Ovary (tissue), 9 donors: Measurements from ENCODE around the gene GRIFIN. TPM values are rescaled to one million over a fixed set of nuclear protein-coding genes. Genes with fewer than 3 reads are reported as not detected.

Experiments used
- DNase-seq, 5 donors: peaks; one replicate each; pipeline ENCODE4 v3.0.0-alpha.2; 2019 to 2020
- H3K27ac ChIP-seq, 2 donors: fragments of 200-600 bp; one replicate each; pipeline versions ENCODE4 v1.5.1 to v1.8.0; 2019 to 2022
- H3K27me3 ChIP-seq: fragments of 200-600 bp; one replicate; pipeline ENCODE4 v1.8.0; 2022
- H3K36me3 ChIP-seq: fragments of 200-600 bp; sonication (generic); one replicate; pipeline ENCODE4 v1.5.1; 2019
- H3K4me1 ChIP-seq: one replicate; pipeline ENCODE4 v1.8.1; 2013; ENCODE audit warnings: mild to moderate bottlenecking, moderate library complexity; ENCODE audit not compliant: insufficient read depth
- H3K4me3 ChIP-seq: fragments of 200-600 bp; sonication (generic); one replicate; pipeline ENCODE4 v1.5.1; 2017
- H3K9me3 ChIP-seq, 2 donors: fragments of 200-600 bp in 1 of 2; sonication (generic) in 1 of 2; one replicate each; pipeline versions ENCODE4 v1.5.1 to v1.8.1; 2013 to 2019; ENCODE audit warnings: mild to moderate bottlenecking in 1 of 2, moderate library complexity in 1 of 2
- CTCF ChIP-seq, 3 donors: fragments of 450-650 bp in 2 of 3; fragments of 200-600 bp in 1 of 3; IDR thresholded peaks; one replicate each; pipeline versions ENCODE4 v1.5.1 to v1.8.0; 2016 to 2022; ENCODE audit warnings: antibody characterized with exemption in 3 of 3, mild to moderate bottlenecking in 1 of 3
- EP300 ChIP-seq: sonication (generic); formaldehyde crosslinking; IDR thresholded peaks from one replicate; pipeline ENCODE4 v1.6.1; 2017; ENCODE audit warnings: antibody characterized with exemption
- POLR2A ChIP-seq: fragments of 450-650 bp; IDR thresholded peaks from one replicate; pipeline ENCODE4 v1.6.1; 2017; ENCODE audit warnings: antibody characterized with exemption, mild to moderate bottlenecking, moderate library complexity
- WGBS, 3 donors: extraction: QIAGEN DNeasy Blood & Tissue Kit in 1 of 3; methylation state at CpG; one replicate each; pipeline versions ENCODE4 v1.1.5 to v1.1.7; 2013 to 2017; 5-methylcytosine and 5-hydroxymethylcytosine counted together
- intact Hi-C, 4 donors: fragments of 100-400 bp; cut with DNase I; formaldehyde crosslinking; loops; one replicate each; pipeline versions ENCODE4 v1.11.0 to v1.15.1; 2022 to 2023
- polyA plus RNA-seq, 2 donors: library from polyadenylated mRNA; stranded (reverse); fragments of 200-250 nt in 1 of 2; fragments of 350-450 nt in 1 of 2; fragmentation: Illumina TruSeq in 1 of 2; extraction: RNeasy Lipid Tissue Mini Kit (QIAGEN cat#74804) in 1 of 2; gene quantifications; one replicate each; pipeline ENCODE4 v1.2.3, GENCODE V29; 2013 to 2014
- total RNA-seq, 7 donors: library from RNA; depleted of rRNA in 2 of 7; stranded (reverse); fragments of >200 nt in 2 of 7; fragmentation: NEBNext Ultra II Directional in 3 of 7; extraction: Animal tissue kit (Norgen Biotek cat#: 25700) in 3 of 7; gene quantifications; one replicate each; pipeline versions ENCODE4 v1.1.0 to v1.2.4, GENCODE V29; 2016 to 2023
- donor health status: DM: no; HTN: no; CAD: no; lungs with moderate emphysema.
- donor health status: DM: no; HTN: no; CAD: no.
- donor health status: Bipolar disorder and iron deficiency.
- donor health status: DM: yes; HTN: yes; CAD: no.
- donor health status: DM: no; HTN: no; CAD: no.
- donor health status: DM: yes; HTN: yes; CAD: no.

The GRIFIN gene
- total and polyA plus RNA-seq, 9 donors: not detected

- TF ChIP-seq EP300: no peak
- no peak for TF ChIP-seq CTCF (IDR thresholded peaks at IDR 0.05)
- no peak for TF ChIP-seq POLR2A
- DNase-seq: no peak
- intact Hi-C loops: no loop called here
- Histone ChIP-seq H3K4me1 (no peaks in the 10 kb centered on the region), H3K9me3 (no peaks in the 10 kb centered on the region), H3K27me3 (no peaks in the 10 kb centered on the region), H3K36me3 (no peaks in the 10 kb centered on the region), H3K4me3 (no peak overlapping the region), H3K27ac (no peak overlapping the region)
- WGBS, 3 donors: 45 to 58% (median 45%) methylated on average over 26 to 43 of the region's 43 CpGs
Measured at GRCh38 chr7:2508327-2509215, 32.4 kb upstream of the GRIFIN start.

GRCh38 chr7:2507917-2508306, 31.7 kb upstream of the GRIFIN start:
- Histone ChIP-seq H3K36me3 (no peaks in the 10 kb centered on the region), H3K9me3 (no peaks in the 10 kb centered on the region), H3K27ac (no peak overlapping the region), H3K4me3 (no peak overlapping the region), H3K4me1 (no peaks in the 10 kb centered on the region), H3K27me3 (no peaks in the 10 kb centered on the region)
- intact Hi-C loops: no loop called here
- no peak for DNase-seq
- TF ChIP-seq POLR2A: no peak
- TF ChIP-seq CTCF (IDR thresholded peaks at IDR 0.05): no peak
- TF ChIP-seq EP300: no peak
- 69 to 77% (median 75%) methylated on average over 6 of the region's 6 CpGs for WGBS, 3 donors

GRCh38 chr7:2507208-2507916, 31.2 kb upstream of the GRIFIN start:
- Histone ChIP-seq H3K36me3 (no peaks in the 10 kb centered on the region), H3K4me1 (no peaks in the 10 kb centered on the region), H3K9me3 (no peaks in the 10 kb centered on the region), H3K27ac (no peak overlapping the region), H3K4me3 (no peak overlapping the region), H3K27me3 (no peaks in the 10 kb centered on the region)
- intact Hi-C loops: no loop called here
- no peak for TF ChIP-seq CTCF (IDR thresholded peaks at IDR 0.05)
- no peak for TF ChIP-seq POLR2A
- no peak for TF ChIP-seq EP300
- no peak for DNase-seq
- 87 to 89% (median 87%) methylated on average over 22 to 26 of the region's 26 CpGs for WGBS, 3 donors

GRCh38 chr7:2505401-2505800, 29.2 kb upstream of the GRIFIN start:
- no peak overlapping the region for H3K4me3 ChIP-seq
- no peak overlapping the region for H3K27ac ChIP-seq
- no peaks in the 10 kb centered on the region for H3K4me1 ChIP-seq
- no peak for DNase-seq
- intact Hi-C loops: no loop called here
- no peak for TF ChIP-seq POLR2A
- TF ChIP-seq CTCF (IDR thresholded peaks at IDR 0.05): no peak
- TF ChIP-seq EP300: no peak
- H3K9me3 ChIP-seq: no peaks in the 10 kb centered on the region
- H3K36me3 ChIP-seq: no peaks in the 10 kb centered on the region
- 90 to 94% (median 93%) methylated on average over 13 to 14 of the region's 14 CpGs for WGBS, 3 donors
- no peaks in the 10 kb centered on the region for H3K27me3 ChIP-seq
